ENCODE results near the gene WDR27.
A peak's percentile ranks its signal among the peaks of the same experiment; 100 is the strongest.

The WDR27 gene

DNA sequence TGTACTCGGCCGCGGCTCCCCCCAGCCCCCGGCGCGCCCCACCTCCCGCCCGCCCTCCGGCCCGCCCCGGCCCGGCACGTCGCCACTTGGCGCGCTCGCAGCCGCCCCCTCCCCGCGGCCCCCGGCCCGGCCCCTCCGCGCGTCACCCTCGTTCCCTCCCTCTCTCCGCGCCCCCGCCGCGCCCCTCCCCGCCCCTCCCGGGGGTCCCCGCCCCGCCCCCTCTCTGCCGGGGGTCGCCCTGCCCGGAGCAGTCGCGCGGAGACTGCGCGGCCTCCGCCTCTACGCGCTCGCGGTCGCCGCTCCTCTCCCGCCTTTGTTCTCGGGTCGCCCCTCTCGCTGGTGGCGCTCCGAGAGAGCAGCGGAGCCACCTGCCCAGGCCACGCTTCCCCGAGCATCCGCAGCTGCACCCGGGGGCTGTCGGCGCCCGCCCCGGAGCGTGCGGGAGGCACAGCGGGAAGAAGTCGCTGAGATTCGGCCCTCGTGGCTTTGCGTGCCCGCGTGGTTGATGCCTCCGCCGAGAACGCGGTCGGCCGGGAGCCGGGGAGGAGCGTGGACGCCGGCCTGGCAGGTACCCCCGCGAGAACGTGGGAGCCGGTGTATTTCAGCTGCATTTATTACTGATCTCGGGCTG lies 22.8 kb upstream of the WDR27 start, which contains the start of gene PHF10:
Gene PHF10 (minus strand): TSS at position 7 of the 631 bp plus-strand sequence. CDS start 569 bp downstream, outside the sequence.
- Histone ChIP-seq H3K27me3 (ENCODE audit: control insufficient read depth in 1 of 2, insufficient read depth in 2 of 2, low read length in 2 of 2) (no peaks in the 10 kb centered on the region), H3K4me1 (ENCODE audit: insufficient read depth, low read length) (peaks cover 15% of the 10 kb centered on the region), H3K27ac (ENCODE audit: low read depth, low read length) (peak within 1 kb of the TSS; percentile 93), H3K36me3 (ENCODE audit: insufficient read depth, low read length) (no peaks in the 10 kb centered on the region), H3K9me3 (ENCODE audit: low read length) (no peaks in the 10 kb centered on the region), H3K9ac (ENCODE audit: low read length) (peak within 1 kb of the TSS; percentile 65), H3K4me3 (ENCODE audit: low read depth in 1 of 2, low read length in 2 of 2) (peak within 1 kb of the TSS; percentile 65 to 90)

GRCh38 chr6:169723991-169724493 lies 22.2 kb upstream of the WDR27 start:
- Histone ChIP-seq H3K27me3 (ENCODE audit: control insufficient read depth in 1 of 2, insufficient read depth in 2 of 2, low read length in 2 of 2) (no peaks in the 10 kb centered on the region), H3K9ac (ENCODE audit: low read length) (no peak overlapping the region), H3K4me3 (ENCODE audit: low read depth in 1 of 2, low read length in 2 of 2) (peak overlapping the region in 1 of 2 donors; percentile 45), H3K36me3 (ENCODE audit: insufficient read depth, low read length) (no peaks in the 10 kb centered on the region), H3K27ac (ENCODE audit: low read depth, low read length) (no peak overlapping the region), H3K9me3 (ENCODE audit: low read length) (no peaks in the 10 kb centered on the region), H3K4me1 (ENCODE audit: insufficient read depth, low read length) (peaks cover 15% of the 10 kb centered on the region)

DNA sequence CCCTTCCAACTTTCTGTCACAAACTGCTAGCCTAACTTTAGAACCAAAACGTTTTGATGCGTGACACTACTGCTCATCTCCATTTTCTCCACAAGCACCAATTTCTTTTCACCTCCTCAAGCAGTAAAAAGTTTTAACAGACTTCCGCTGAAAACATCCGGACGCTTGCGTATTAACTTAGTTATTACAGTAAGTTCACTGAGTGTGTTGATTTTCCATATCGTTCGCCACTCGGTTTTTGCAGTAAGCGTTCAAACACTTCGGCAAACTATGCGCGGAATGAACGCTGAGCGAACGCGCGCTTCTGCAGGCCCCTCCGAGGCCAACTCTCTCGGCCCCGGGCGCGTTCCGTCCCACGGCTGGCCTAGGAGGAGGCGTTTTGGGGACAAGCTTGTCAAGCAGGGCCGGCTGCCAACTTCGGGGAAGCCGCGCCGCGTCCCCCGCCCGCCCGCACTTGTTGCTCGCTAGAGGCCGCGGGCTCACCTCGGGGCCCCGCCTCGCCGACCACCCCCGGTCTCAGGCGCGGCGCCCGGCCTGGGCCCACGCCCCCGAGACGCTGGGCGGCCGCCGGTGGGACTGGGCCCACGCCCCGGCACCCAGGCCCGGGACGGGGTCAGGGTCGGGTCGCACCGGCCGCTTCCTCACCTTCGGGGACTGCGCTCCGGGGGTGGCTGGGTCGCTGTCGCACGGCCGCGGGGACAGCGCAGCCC lies 21.5 kb upstream of the WDR27 start:
- Histone ChIP-seq H3K27ac (ENCODE audit: low read depth, low read length) (peak overlapping the region; percentile 93), H3K27me3 (ENCODE audit: control insufficient read depth in 1 of 2, insufficient read depth in 2 of 2, low read length in 2 of 2) (no peaks in the 10 kb centered on the region), H3K4me1 (ENCODE audit: insufficient read depth, low read length) (peaks cover 15% of the 10 kb centered on the region), H3K9ac (ENCODE audit: low read length) (peak overlapping the region; percentile 65), H3K9me3 (ENCODE audit: low read length) (no peaks in the 10 kb centered on the region), H3K4me3 (ENCODE audit: low read depth in 1 of 2, low read length in 2 of 2) (peak overlapping the region; percentile 65 to 84), H3K36me3 (ENCODE audit: insufficient read depth, low read length) (no peaks in the 10 kb centered on the region)

DNA sequence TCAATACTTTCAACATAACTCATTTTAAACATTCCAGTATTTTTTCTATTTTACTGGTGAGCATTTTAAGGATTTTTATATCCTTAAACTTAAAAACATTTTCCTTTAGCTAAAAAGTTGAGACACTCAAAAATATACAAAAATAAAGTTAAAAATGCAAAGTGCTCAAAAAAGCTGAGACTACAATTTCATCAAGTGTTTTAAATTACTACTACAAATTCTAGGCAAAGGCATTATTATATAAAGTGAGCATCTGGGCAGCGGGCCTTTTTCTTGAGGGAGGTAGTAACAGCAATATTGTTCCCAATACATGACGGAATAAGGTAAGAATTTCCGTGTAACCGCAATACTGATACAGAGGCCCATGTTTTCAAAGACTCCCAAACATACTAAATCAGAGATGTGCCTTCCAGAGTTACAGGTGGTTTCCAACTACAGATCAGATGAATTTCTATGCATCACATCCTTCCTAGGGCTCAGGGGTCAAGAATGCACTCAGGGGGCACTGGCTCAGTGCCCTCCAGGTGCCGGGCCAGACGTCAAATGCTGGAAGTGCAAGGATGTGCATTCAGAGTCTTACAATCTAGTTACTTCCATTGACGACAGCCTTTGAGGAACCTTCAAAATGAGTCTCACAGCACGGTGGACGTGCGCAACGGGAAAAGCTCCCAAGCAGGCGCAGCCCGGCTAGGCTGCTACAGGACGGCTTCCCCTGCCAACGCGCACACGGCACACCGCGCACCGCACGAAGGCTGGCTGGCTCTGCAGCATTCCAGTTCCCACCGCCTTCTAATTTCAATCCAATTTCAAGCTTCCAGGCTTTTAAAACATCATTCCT lies 20.8 kb upstream of the WDR27 start:
- Histone ChIP-seq H3K27me3 (ENCODE audit: control insufficient read depth in 1 of 2, insufficient read depth in 2 of 2, low read length in 2 of 2) (no peaks in the 10 kb centered on the region), H3K9me3 (ENCODE audit: low read length) (no peaks in the 10 kb centered on the region), H3K27ac (ENCODE audit: low read depth, low read length) (peak overlapping the region; percentile 93), H3K4me1 (ENCODE audit: insufficient read depth, low read length) (peaks cover 15% of the 10 kb centered on the region), H3K9ac (ENCODE audit: low read length) (peak overlapping the region; percentile 65), H3K36me3 (ENCODE audit: insufficient read depth, low read length) (no peaks in the 10 kb centered on the region), H3K4me3 (ENCODE audit: low read depth in 1 of 2, low read length in 2 of 2) (peak overlapping the region; percentile 65 to 84)

GRCh38 chr6:169720207-169720855 lies 18.5 kb upstream of the WDR27 start:
- Histone ChIP-seq H3K4me3 (ENCODE audit: low read depth in 1 of 2, low read length in 2 of 2) (no peak overlapping the region), H3K9me3 (ENCODE audit: low read length) (no peaks in the 10 kb centered on the region), H3K27me3 (ENCODE audit: control insufficient read depth in 1 of 2, insufficient read depth in 2 of 2, low read length in 2 of 2) (no peaks in the 10 kb centered on the region)

DNA sequence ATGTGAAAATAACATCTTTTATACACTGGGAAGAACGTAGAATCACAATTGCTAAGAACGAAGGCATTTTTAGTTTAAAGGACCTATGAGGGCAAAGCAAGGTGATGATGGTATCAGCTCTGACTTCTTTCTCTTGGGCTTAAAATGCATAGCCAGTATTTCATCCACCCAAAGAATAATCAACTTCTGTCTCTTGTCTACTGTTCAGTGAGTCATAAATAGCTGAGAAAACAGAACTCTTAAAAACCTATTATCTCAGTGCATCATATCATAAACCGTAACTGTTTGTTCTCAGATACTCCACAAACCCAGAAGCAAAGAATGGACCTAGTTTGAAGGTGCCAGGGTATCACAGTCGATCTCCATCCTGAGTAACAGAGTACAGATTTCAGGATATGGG lies 17.3 kb upstream of the WDR27 start:
- H3K9ac ChIP-seq (ENCODE audit: low read length) = no peak overlapping the region
- H3K27me3 ChIP-seq (ENCODE audit: control insufficient read depth in 1 of 2, insufficient read depth in 2 of 2, low read length in 2 of 2) = no peaks in the 10 kb centered on the region
- no peak overlapping the region for H3K4me3 ChIP-seq (ENCODE audit: low read depth in 1 of 2, low read length in 2 of 2)
- no peaks in the 10 kb centered on the region for H3K9me3 ChIP-seq (ENCODE audit: low read length)
- peaks cover 29% of the 10 kb centered on the region for H3K36me3 ChIP-seq (ENCODE audit: insufficient read depth, low read length)
- peaks cover 10% of the 10 kb centered on the region for H3K4me1 ChIP-seq (ENCODE audit: insufficient read depth, low read length)
- H3K27ac ChIP-seq (ENCODE audit: low read depth, low read length) = no peak overlapping the region

More at GRCh38 chr6:169720207-169720855, 18.5 kb upstream of the WDR27 start:
- Histone ChIP-seq H3K4me1 (ENCODE audit: insufficient read depth, low read length) (peaks cover 14% of the 10 kb centered on the region), H3K36me3 (ENCODE audit: insufficient read depth, low read length) (peaks cover 17% of the 10 kb centered on the region), H3K9ac (ENCODE audit: low read length) (no peak overlapping the region), H3K27ac (ENCODE audit: low read depth, low read length) (no peak overlapping the region)

DNA sequence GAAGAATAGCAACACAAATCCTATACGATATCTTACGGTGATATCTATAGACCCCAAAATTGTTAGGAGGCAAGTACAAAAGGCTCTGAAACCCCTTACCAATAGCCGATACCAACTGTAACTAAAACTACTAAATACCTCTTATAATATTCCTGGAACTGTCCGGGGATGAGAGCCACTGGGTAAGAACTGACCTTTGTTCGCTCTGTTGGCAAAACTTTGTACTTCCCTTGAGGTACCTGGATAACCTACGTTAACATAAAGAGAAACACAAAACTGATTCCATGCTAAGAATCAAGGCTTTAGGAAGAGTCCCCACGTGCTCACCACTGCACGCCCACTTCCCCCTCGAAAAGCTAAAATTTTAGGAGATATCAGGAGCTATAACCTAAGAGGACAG lies 12.8 kb upstream of the WDR27 start:
- Histone ChIP-seq H3K27me3 (ENCODE audit: control insufficient read depth in 1 of 2, insufficient read depth in 2 of 2, low read length in 2 of 2) (no peaks in the 10 kb centered on the region), H3K9ac (ENCODE audit: low read length) (no peak overlapping the region), H3K4me3 (ENCODE audit: low read depth in 1 of 2, low read length in 2 of 2) (no peak overlapping the region), H3K27ac (ENCODE audit: low read depth, low read length) (no peak overlapping the region), H3K4me1 (ENCODE audit: insufficient read depth, low read length) (no peaks in the 10 kb centered on the region), H3K36me3 (ENCODE audit: insufficient read depth, low read length) (peaks cover 52% of the 10 kb centered on the region), H3K9me3 (ENCODE audit: low read length) (no peaks in the 10 kb centered on the region)

- Histone ChIP-seq H3K36me3 (ENCODE audit: insufficient read depth, low read length) (peaks cover 56% of the 10 kb centered on the region), H3K27ac (ENCODE audit: low read depth, low read length) (no peak overlapping the region), H3K4me3 (ENCODE audit: low read depth in 1 of 2, low read length in 2 of 2) (no peak overlapping the region), H3K4me1 (ENCODE audit: insufficient read depth, low read length) (no peaks in the 10 kb centered on the region), H3K9me3 (ENCODE audit: low read length) (no peaks in the 10 kb centered on the region), H3K9ac (ENCODE audit: low read length) (no peak overlapping the region), H3K27me3 (ENCODE audit: control insufficient read depth in 1 of 2, insufficient read depth in 2 of 2, low read length in 2 of 2) (no peaks in the 10 kb centered on the region)
These were observed 12.3 kb upstream of the WDR27 start for GRCh38 chr6:169714178-169714577.

GRCh38 chr6:169710009-169710408 lies 8.2 kb upstream of the WDR27 start:
- peaks cover 37% of the 10 kb centered on the region for H3K36me3 ChIP-seq (ENCODE audit: insufficient read depth, low read length)
- no peak overlapping the region for H3K27ac ChIP-seq (ENCODE audit: low read depth, low read length)
- no peaks in the 10 kb centered on the region for H3K9me3 ChIP-seq (ENCODE audit: low read length)

DNA sequence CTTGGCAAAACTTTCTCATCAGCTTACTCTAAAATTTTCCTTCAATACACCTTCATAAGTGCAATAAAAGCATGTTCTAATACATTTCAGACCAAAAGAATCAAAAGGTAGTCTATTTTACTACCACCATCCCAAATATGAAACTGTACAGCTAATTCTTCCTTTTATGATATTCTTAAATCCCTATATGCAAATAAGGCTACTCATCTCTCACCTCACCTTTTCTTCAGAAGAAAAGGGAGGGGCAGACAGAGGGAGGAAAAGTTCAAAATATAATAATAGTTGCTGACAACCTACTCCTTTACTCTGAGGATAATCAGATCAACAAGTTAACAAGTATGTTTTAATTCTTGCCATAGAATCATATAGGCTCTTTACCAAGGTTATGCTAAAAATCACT lies 7.5 kb upstream of the WDR27 start:
- Histone ChIP-seq H3K36me3 (ENCODE audit: insufficient read depth, low read length) (peaks cover 31% of the 10 kb centered on the region), H3K4me3 (ENCODE audit: low read depth in 1 of 2, low read length in 2 of 2) (no peak overlapping the region), H3K9ac (ENCODE audit: low read length) (no peak overlapping the region), H3K27me3 (ENCODE audit: control insufficient read depth in 1 of 2, insufficient read depth in 2 of 2, low read length in 2 of 2) (no peaks in the 10 kb centered on the region), H3K9me3 (ENCODE audit: low read length) (no peaks in the 10 kb centered on the region), H3K27ac (ENCODE audit: low read depth, low read length) (no peak overlapping the region), H3K4me1 (ENCODE audit: insufficient read depth, low read length) (peaks cover under 1% of the 10 kb centered on the region)

More at GRCh38 chr6:169710009-169710408, 8.2 kb upstream of the WDR27 start:
- H3K9ac ChIP-seq (ENCODE audit: low read length) = no peak overlapping the region
- H3K4me1 ChIP-seq (ENCODE audit: insufficient read depth, low read length) = no peaks in the 10 kb centered on the region
- no peaks in the 10 kb centered on the region for H3K27me3 ChIP-seq (ENCODE audit: control insufficient read depth in 1 of 2, insufficient read depth in 2 of 2, low read length in 2 of 2)
- H3K4me3 ChIP-seq (ENCODE audit: low read depth in 1 of 2, low read length in 2 of 2) = no peak overlapping the region

- Histone ChIP-seq H3K27me3 (ENCODE audit: control insufficient read depth in 1 of 2, insufficient read depth in 2 of 2, low read length in 2 of 2) (no peaks in the 10 kb centered on the region), H3K4me1 (ENCODE audit: insufficient read depth, low read length) (peaks cover 16% of the 10 kb centered on the region), H3K27ac (ENCODE audit: low read depth, low read length) (no peak overlapping the region), H3K9me3 (ENCODE audit: low read length) (no peaks in the 10 kb centered on the region), H3K4me3 (ENCODE audit: low read depth in 1 of 2, low read length in 2 of 2) (no peak overlapping the region), H3K36me3 (ENCODE audit: insufficient read depth, low read length) (peaks cover 32% of the 10 kb centered on the region), H3K9ac (ENCODE audit: low read length) (no peak overlapping the region)
These were observed 5.9 kb upstream of the WDR27 start for GRCh38 chr6:169707772-169708171.
